PC-3 (cell line): ENCODE results near the gene SLC35A4.

Experiments used
- CTCF ChIP-seq: fragments of 300-600 bp; sonication (generic); conservative IDR thresholded peaks from 2 replicates; pipeline ENCODE4 v1.5.1; 2017; ENCODE audit warnings: antibody characterized with exemption, low read depth, mild to moderate bottlenecking, low read length
- EZH2 ChIP-seq: fragments of 300-600 bp; sonication (generic); IDR thresholded peaks from one replicate; pipeline ENCODE4 v1.6.1; 2017; ENCODE audit warnings: antibody characterized with exemption, mild to moderate bottlenecking, low read length; ENCODE audit not compliant: unreplicated experiment
- EZH2phosphoT487 ChIP-seq: fragments of 300-600 bp; sonication (generic); IDR thresholded peaks from 2 replicates; pipeline ENCODE4 v1.6.1; 2018; ENCODE audit warnings: mild to moderate bottlenecking, antibody characterized with exemption, low read length, borderline replicate concordance

GRCh38 chr5:140546851-140547507 lies 17.6 kb upstream of the SLC35A4 start:
- TF ChIP-seq CTCF (no peak), EZH2 (no peak), EZH2phosphoT487 (no peak)
